GM12878 (cell line): ENCODE measurements around the gene UTP20. TPM values are rescaled to one million over a fixed set of nuclear protein-coding genes. Genes with fewer than 3 reads are reported as not detected.

Experiments used
- ATAC-seq: fragments of 200-7000 bp; cut with Tn5 transposase; 3 replicates; pipeline ENCODE4 v1.9.1; 2020; ENCODE audit warnings: mild to moderate bottlenecking, moderate library complexity
- BruUV-seq: library from RNA; stranded (reverse); fragments of 400-500 nt; replicated peaks from 2 replicates; lab custom pipeline; 2021; lab: Mats Ljungman, UMichigan
- CTCF ChIA-PET: fragments of 300-600 bp; sonication (Branson Sonifier 250); formaldehyde crosslinking; extraction: SDS; loops from one replicate; lab custom pipeline; 2021; ENCODE audit warnings: inconsistent platforms; lab: Yijun Ruan, JAX
- POLR2A ChIA-PET: fragments of 350-600 bp; formaldehyde crosslinking; extraction: SDS; loops from one replicate; lab custom pipeline; 2021; ENCODE audit warnings: inconsistent platforms; lab: Charles Lee
- RAD21 ChIA-PET: fragments of 300-600 bp; sonication (Branson Sonifier 250); formaldehyde crosslinking; loops from one replicate; lab custom pipeline; 2023; ENCODE audit warnings: antibody characterized with exemption; ENCODE audit not compliant: unreplicated experiment; lab: Charles Lee
- SMC1A ChIA-PET: fragments of 300-600 bp; sonication (Branson Sonifier 250); formaldehyde crosslinking; loops from one replicate; lab custom pipeline; 2023; ENCODE audit not compliant: unreplicated experiment, uncharacterized antibody; lab: Charles Lee
- DNase-seq: peaks from one replicate; pipeline ENCODE4 v3.0.0-alpha.2; 2011; ENCODE audit warnings: low read depth, low spot score
- FAIRE-seq: peaks from 3 replicates; lab custom pipeline; 2011; peaks lifted over from hg19 to GRCh38; lab: Jason Lieb, UNC
- H2AFZ ChIP-seq: 2 replicates; pipeline ENCODE4 v1.6.0; 2011; ENCODE audit warnings: low read depth, low read length, control low read depth; ENCODE audit not compliant: control insufficient read depth
- H3K27ac ChIP-seq: 2 replicates; pipeline ENCODE4 v1.5.1; 2011; ENCODE audit warnings: control low read depth; ENCODE audit not compliant: control insufficient read depth, insufficient read depth
- H3K27me3 ChIP-seq, 2 experiments: replicated peaks in 1 of 2; 2 replicates each; pipeline versions ENCODE4 v1.6.0 to v1.6.1; 2011; ENCODE audit warnings: low read length in 1 of 2; ENCODE audit not compliant: control insufficient read depth in 2 of 2, insufficient read depth in 2 of 2
- H3K36me3 ChIP-seq, 2 experiments: 2 replicates each; pipeline ENCODE4 v1.5.1; 2011; ENCODE audit warnings: low read length in 1 of 2; ENCODE audit not compliant: control insufficient read depth in 2 of 2, insufficient read depth in 2 of 2
- H3K4me1 ChIP-seq: 2 replicates; pipeline ENCODE4 v1.6.1; 2011; ENCODE audit warnings: mild to moderate bottlenecking, low read length, moderate library complexity, mixed read lengths; ENCODE audit not compliant: control insufficient read depth, insufficient read depth
- H3K4me2 ChIP-seq: 2 replicates; pipeline ENCODE4 v1.6.0; 2011; ENCODE audit warnings: control low read depth; ENCODE audit not compliant: control insufficient read depth, insufficient read depth
- H3K4me3 ChIP-seq: fragments of 200-600 bp; sonication (generic); 2 replicates; pipeline ENCODE4 v1.5.1; 2016
- H3K79me2 ChIP-seq: 2 replicates; pipeline ENCODE4 v1.6.0; 2011; ENCODE audit warnings: low read length; ENCODE audit not compliant: control insufficient read depth, insufficient read depth
- H3K9ac ChIP-seq: 2 replicates; pipeline ENCODE4 v1.8.0; 2011; ENCODE audit warnings: low read length, control low read depth, mixed read lengths; ENCODE audit not compliant: control insufficient read depth, insufficient read depth
- H3K9me3 ChIP-seq: replicated peaks from 3 replicates; pipeline ENCODE4 v1.5.1; 2011; ENCODE audit warnings: mild to moderate bottlenecking, low read length; ENCODE audit not compliant: control insufficient read depth, insufficient read depth
- H4K20me1 ChIP-seq: 2 replicates; pipeline ENCODE4 v1.6.0; 2011; ENCODE audit not compliant: control insufficient read depth, insufficient read depth
- CBX5 ChIP-seq: sonication (generic); IDR thresholded peaks from 2 replicates; pipeline ENCODE4 v1.6.1; 2016; ENCODE audit warnings: low read depth, moderate library complexity, mild to moderate bottlenecking, inconsistent platforms
- EGR1 ChIP-seq, 2 experiments: IDR thresholded peaks; 1 replicate in 1 of 2; 2 replicates in 1 of 2; pipeline ENCODE4 v1.6.1; 2011 to 2012; ENCODE audit warnings: low read depth in 2 of 2, low read length in 2 of 2, borderline replicate concordance in 1 of 2, mild to moderate bottlenecking in 1 of 2, moderate library complexity in 1 of 2
- IKZF1 ChIP-seq: fragments of 450-650 bp; conservative IDR thresholded peaks from 2 replicates; pipeline ENCODE4 v1.6.1; 2017; ENCODE audit warnings: antibody characterized with exemption, mild to moderate bottlenecking
- KDM1A ChIP-seq: fragments of 200-600 bp; sonication (generic); IDR thresholded peaks from 2 replicates; pipeline ENCODE4 v1.6.1; 2016; ENCODE audit warnings: borderline replicate concordance
- MEF2B ChIP-seq: fragments of 450-650 bp; IDR thresholded peaks from 2 replicates; pipeline ENCODE4 v1.6.1; 2018; ENCODE audit warnings: mild to moderate bottlenecking, moderate library complexity; ENCODE audit not compliant: partially characterized antibody, poor library complexity, severe bottlenecking
- MYC ChIP-seq: IDR thresholded peaks from 2 replicates; pipeline ENCODE4 v1.6.1; 2011; ENCODE audit warnings: mild to moderate bottlenecking, low read length, moderate library complexity, inconsistent platforms; ENCODE audit not compliant: insufficient read depth, insufficient replicate concordance, insufficient read length, severe bottlenecking
- SUZ12 ChIP-seq: fragments of 200-600 bp; sonication (generic); IDR thresholded peaks from one replicate; pipeline ENCODE4 v1.6.1; 2018; ENCODE audit warnings: antibody characterized with exemption, mild to moderate bottlenecking; ENCODE audit not compliant: unreplicated experiment
- USF1 ChIP-seq: IDR thresholded peaks from 2 replicates; pipeline ENCODE4 v1.6.1; 2011; ENCODE audit warnings: borderline replicate concordance, low read depth, mild to moderate bottlenecking, moderate library complexity, mixed read lengths, low read length; ENCODE audit not compliant: insufficient read depth; ENCODE audit errors: extremely low read length
- WGBS: methylation state at CpG from one replicate; pipeline ENCODE4 v1.1.6; 2016; ENCODE audit warnings: low lambda C conversion rate; ENCODE audit not compliant: insufficient replicate concordance, insufficient coverage; ENCODE audit errors: missing lambda C conversion rate; 5-methylcytosine and 5-hydroxymethylcytosine counted together
- in situ Hi-C: fragments of 300-500 bp; cut with MboI; formaldehyde crosslinking; loops from 9 replicates; pipeline ENCODE4 v1.14.3; 2018; ENCODE audit warnings: mixed read lengths
- intact Hi-C: fragments of 100-400 bp; cut with micrococcal nuclease; formaldehyde crosslinking; loops from one replicate; pipeline ENCODE4 v1.14.2; 2022; ENCODE audit not compliant: unreplicated experiment
- polyA plus RNA-seq, 11 experiments: library from polyadenylated mRNA; depleted of rRNA in 4 of 11; unstranded in 6 of 11; stranded (reverse) in 5 of 11; fragments of >200 nt; fragmentation: Nextera tagmentation in 4 of 11; fragmentation: Illumina TruSeq in 1 of 11; extraction: Ambion mirVana in 4 of 11; extraction: Trizol in 1 of 11; gene quantifications; 1 replicate in 1 of 11; 2 replicates in 10 of 11; pipeline versions ENCODE4 v1.2.1 to v1.2.3, GENCODE V29; 2011 to 2016; ENCODE audit warnings: inconsistent platforms in 2 of 11, missing spikeins in 2 of 11, low read depth in 1 of 11
- total RNA-seq, 4 experiments: library from RNA; depleted of rRNA in 3 of 4; stranded (reverse); fragments of >200 nt in 3 of 4; fragmentation: Illumina TruSeq in 1 of 4; extraction: Trizol in 1 of 4; gene quantifications; 2 replicates each; pipeline versions ENCODE4 v1.2.1 to v1.2.3, GENCODE V29; 2013 to 2021
- TF ChIP-seq, protein P1 (sequence below): IDR thresholded peaks from 2 replicates; pipeline ENCODE4 v1.6.1; 2012; ENCODE audit warnings: low read length, inconsistent platforms

Gene UTP20
- total and polyA plus RNA-seq, 10 of the 15 experiments (the other 5 are each of a cell fraction or from before 2014, with no cell fraction given), result 3.6 to 25.6 (median 16.7) TPM

- ChIA-PET CTCF (no interaction called here), POLR2A (no interaction called here), SMC1A (no interaction called here), RAD21 (no interaction called here)
- 33% methylated on average over 4 of the region's 4 CpGs for WGBS
- in situ Hi-C loops, result no loop called here
- DNase-seq (no peak), FAIRE-seq (no peak), ATAC-seq (no peak)
- TF ChIP-seq, protein P1, sequence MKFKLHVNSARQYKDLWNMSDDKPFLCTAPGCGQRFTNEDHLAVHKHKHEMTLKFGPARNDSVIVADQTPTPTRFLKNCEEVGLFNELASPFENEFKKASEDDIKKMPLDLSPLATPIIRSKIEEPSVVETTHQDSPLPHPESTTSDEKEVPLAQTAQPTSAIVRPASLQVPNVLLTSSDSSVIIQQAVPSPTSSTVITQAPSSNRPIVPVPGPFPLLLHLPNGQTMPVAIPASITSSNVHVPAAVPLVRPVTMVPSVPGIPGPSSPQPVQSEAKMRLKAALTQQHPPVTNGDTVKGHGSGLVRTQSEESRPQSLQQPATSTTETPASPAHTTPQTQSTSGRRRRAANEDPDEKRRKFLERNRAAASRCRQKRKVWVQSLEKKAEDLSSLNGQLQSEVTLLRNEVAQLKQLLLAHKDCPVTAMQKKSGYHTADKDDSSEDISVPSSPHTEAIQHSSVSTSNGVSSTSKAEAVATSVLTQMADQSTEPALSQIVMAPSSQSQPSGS, result no peak
- TF ChIP-seq SUZ12, result no peak
- no peak for TF ChIP-seq IKZF1
- TF ChIP-seq USF1, result no peak
- no peak for TF ChIP-seq MYC
- no peak for TF ChIP-seq MEF2B
- TF ChIP-seq CBX5, result no peak
- no peak for TF ChIP-seq KDM1A
- TF ChIP-seq EGR1 (IDR thresholded peaks at IDR 0.05; ENCODE audit: borderline replicate concordance in 1 of 2, low read depth in 2 of 2, low read length in 2 of 2), result no peak
- Histone ChIP-seq H3K4me1 (no peaks in the 10 kb centered on the region), H3K36me3 (no peaks in the 10 kb centered on the region), H3K79me2 (no peaks in the 10 kb centered on the region), H3K4me3 (no peak overlapping the region), H2AFZ (no peak overlapping the region), H3K9me3 (no peaks in the 10 kb centered on the region), H3K27me3 (no peaks in the 10 kb centered on the region), H4K20me1 (no peaks in the 10 kb centered on the region), H3K27ac (no peak overlapping the region), H3K9ac (no peak overlapping the region), H3K4me2 (no peak overlapping the region)
- intact Hi-C loops, result no loop called here
- BruUV-seq, result no TSS peak
These were observed 23.6 kb upstream of the UTP20 start for GRCh38 chr12:101256266-101256665.
